ENCODE data around the gene GFOD1.

The GFOD1 gene

DNA sequence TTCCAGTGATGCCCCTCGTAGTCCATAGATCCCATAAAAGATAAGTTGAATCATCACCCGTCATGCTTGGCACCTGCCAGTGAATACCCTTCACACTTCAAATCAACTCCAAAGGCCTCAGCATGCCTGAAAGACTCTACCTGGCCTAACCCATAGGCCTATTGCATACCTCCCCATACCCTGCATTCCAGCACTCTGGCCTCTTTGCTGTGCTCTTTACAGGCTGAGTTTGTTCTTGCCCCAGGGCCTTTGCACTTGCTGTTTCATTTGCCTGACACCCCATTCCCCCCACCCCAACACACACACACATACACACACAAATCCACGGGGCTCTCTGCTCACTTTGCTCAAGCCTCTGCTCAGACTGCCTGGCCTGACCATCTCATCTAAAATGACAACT lies 3.0 kb upstream of the GFOD1 start:
- Histone ChIP-seq H2AFZ (ENCODE audit: low read length) (no peak overlapping the region), H3K9me2 (replicated peaks; ENCODE audit: low read depth, low read length) (no peaks in the 10 kb centered on the region), H3K9me3 (ENCODE audit: insufficient read depth, low read depth, low read length) (no peaks in the 10 kb centered on the region), H3K36me3 (ENCODE audit: insufficient read depth, low read length) (no peaks in the 10 kb centered on the region), H3K9ac (ENCODE audit: low read depth, low read length, poor library complexity, severe bottlenecking) (no peak overlapping the region), H4K20me1 (ENCODE audit: insufficient read depth, low read length, poor library complexity, severe bottlenecking) (no peaks in the 10 kb centered on the region), H3K79me2 (ENCODE audit: insufficient read depth, low read length) (peaks cover 12% of the 10 kb centered on the region), H3K4me2 (ENCODE audit: low read depth, low read length, poor library complexity, severe bottlenecking) (no peak overlapping the region), H3K4me3 (ENCODE audit: low read length, poor library complexity, severe bottlenecking) (no peak overlapping the region), H3K4me1 (ENCODE audit: insufficient read depth, low read length, poor library complexity, severe bottlenecking) (peaks cover 8% of the 10 kb centered on the region), H3K27me3 (ENCODE audit: insufficient read depth, low read length, poor library complexity, severe bottlenecking) (no peaks in the 10 kb centered on the region), H3F3A (ENCODE audit: low read depth) (no peaks in the 10 kb centered on the region)
- TF ChIP-seq, protein P1, sequence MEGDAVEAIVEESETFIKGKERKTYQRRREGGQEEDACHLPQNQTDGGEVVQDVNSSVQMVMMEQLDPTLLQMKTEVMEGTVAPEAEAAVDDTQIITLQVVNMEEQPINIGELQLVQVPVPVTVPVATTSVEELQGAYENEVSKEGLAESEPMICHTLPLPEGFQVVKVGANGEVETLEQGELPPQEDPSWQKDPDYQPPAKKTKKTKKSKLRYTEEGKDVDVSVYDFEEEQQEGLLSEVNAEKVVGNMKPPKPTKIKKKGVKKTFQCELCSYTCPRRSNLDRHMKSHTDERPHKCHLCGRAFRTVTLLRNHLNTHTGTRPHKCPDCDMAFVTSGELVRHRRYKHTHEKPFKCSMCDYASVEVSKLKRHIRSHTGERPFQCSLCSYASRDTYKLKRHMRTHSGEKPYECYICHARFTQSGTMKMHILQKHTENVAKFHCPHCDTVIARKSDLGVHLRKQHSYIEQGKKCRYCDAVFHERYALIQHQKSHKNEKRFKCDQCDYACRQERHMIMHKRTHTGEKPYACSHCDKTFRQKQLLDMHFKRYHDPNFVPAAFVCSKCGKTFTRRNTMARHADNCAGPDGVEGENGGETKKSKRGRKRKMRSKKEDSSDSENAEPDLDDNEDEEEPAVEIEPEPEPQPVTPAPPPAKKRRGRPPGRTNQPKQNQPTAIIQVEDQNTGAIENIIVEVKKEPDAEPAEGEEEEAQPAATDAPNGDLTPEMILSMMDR (conservative IDR thresholded peaks at IDR 0.05; ENCODE audit: low read length): no peak
- TF ChIP-seq EZH2phosphoT487 (IDR thresholded peaks at IDR 0.05; ENCODE audit: borderline replicate concordance): no peak

DNA sequence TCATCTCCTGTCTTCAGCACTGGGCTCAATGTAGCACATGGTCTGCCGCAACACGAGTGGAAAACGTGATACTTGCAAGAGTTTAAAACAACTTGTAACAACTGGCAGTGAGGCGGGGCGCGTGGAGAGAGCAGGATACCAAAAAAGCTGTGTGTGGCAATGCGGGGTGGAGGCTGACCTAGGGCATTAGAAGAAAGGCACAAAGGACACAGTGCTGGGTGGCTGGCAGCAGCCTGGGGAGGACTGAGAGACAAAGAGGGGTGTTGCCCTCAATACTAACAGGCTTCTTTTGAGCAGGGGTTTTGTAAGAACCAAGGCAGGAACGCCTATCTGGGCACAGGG lies 1.5 kb upstream of the GFOD1 start:
- H3K9ac ChIP-seq (ENCODE audit: low read depth, low read length, poor library complexity, severe bottlenecking): no peak overlapping the region
- H3K9me2 ChIP-seq (replicated peaks; ENCODE audit: low read depth, low read length): no peaks in the 10 kb centered on the region
- H3K4me2 ChIP-seq (ENCODE audit: low read depth, low read length, poor library complexity, severe bottlenecking): no peak overlapping the region
- H3K79me2 ChIP-seq (ENCODE audit: insufficient read depth, low read length): peaks cover 28% of the 10 kb centered on the region
- no peaks in the 10 kb centered on the region for H3F3A ChIP-seq (ENCODE audit: low read depth)
- no peaks in the 10 kb centered on the region for H3K27me3 ChIP-seq (ENCODE audit: insufficient read depth, low read length, poor library complexity, severe bottlenecking)
- TF ChIP-seq EZH2phosphoT487 (IDR thresholded peaks at IDR 0.05; ENCODE audit: borderline replicate concordance): no peak
- TF ChIP-seq, protein P1 (conservative IDR thresholded peaks at IDR 0.05; ENCODE audit: low read length): no peak
- no peaks in the 10 kb centered on the region for H4K20me1 ChIP-seq (ENCODE audit: insufficient read depth, low read length, poor library complexity, severe bottlenecking)
- no peak overlapping the region for H2AFZ ChIP-seq (ENCODE audit: low read length)
- peaks cover 23% of the 10 kb centered on the region for H3K4me1 ChIP-seq (ENCODE audit: insufficient read depth, low read length, poor library complexity, severe bottlenecking)
- H3K9me3 ChIP-seq (ENCODE audit: insufficient read depth, low read depth, low read length): no peaks in the 10 kb centered on the region
- H3K36me3 ChIP-seq (ENCODE audit: insufficient read depth, low read length): no peaks in the 10 kb centered on the region
- no peak overlapping the region for H3K4me3 ChIP-seq (ENCODE audit: low read length, poor library complexity, severe bottlenecking)

DNA sequence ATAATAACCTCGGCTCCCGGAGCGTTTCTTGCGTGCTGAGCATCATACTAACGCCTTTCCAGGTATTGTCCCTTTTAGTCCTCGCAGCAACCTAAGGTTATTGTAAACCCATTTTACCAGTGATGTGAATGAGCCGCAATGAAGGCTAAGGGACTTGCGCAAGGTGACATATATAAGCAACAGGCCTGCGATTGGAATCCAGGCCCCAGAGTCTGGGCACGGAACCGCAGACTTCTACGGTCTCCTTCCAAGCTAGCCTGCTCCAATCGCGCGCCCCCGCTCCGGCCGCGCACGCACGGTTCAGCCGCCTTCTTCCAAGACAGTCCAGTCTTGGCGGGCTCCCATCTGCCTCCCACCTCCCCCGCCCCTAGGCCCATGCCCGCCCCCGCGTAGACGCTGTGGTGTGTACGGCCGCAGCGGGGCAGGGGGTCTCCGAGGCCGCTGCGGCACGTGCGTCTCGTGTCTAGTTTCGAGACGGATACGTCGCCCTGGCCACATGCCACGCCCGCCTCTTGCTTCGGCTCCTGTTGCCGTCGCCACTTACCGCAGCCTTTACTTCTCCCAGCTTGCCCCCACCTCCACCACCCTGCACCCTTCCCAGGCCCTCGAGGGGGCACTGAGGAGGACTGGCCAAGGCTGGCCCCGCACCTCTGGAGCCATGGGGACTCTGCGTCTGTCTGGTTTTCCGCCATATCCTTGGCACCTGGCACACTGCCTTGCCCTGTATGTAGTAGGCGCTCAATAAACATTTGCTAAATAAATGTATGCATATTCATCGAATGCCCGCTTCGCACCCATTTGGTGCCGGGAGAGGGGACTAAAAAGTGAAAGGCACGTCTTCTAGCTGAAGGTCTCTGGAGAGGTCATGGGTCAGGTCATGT lies 855 bp upstream of the GFOD1 start:
- no peaks in the 10 kb centered on the region for H3K27me3 ChIP-seq (ENCODE audit: insufficient read depth, low read length, poor library complexity, severe bottlenecking)
- peaks cover 34% of the 10 kb centered on the region for H3K79me2 ChIP-seq (ENCODE audit: insufficient read depth, low read length)
- H3K4me3 ChIP-seq (ENCODE audit: low read length, poor library complexity, severe bottlenecking): peak overlapping the region; percentile 68
- TF ChIP-seq, protein P1 (conservative IDR thresholded peaks at IDR 0.05; ENCODE audit: low read length): no peak
- TF ChIP-seq EZH2phosphoT487 (IDR thresholded peaks at IDR 0.05; ENCODE audit: borderline replicate concordance): no peak
- H4K20me1 ChIP-seq (ENCODE audit: insufficient read depth, low read length, poor library complexity, severe bottlenecking): no peaks in the 10 kb centered on the region
- no peaks in the 10 kb centered on the region for H3K9me3 ChIP-seq (ENCODE audit: insufficient read depth, low read depth, low read length)
- peaks cover 29% of the 10 kb centered on the region for H3K4me1 ChIP-seq (ENCODE audit: insufficient read depth, low read length, poor library complexity, severe bottlenecking)
- no peaks in the 10 kb centered on the region for H3K9me2 ChIP-seq (replicated peaks; ENCODE audit: low read depth, low read length)
- peak overlapping the region; percentile 86 for H2AFZ ChIP-seq (ENCODE audit: low read length)
- no peaks in the 10 kb centered on the region for H3F3A ChIP-seq (ENCODE audit: low read depth)
- no peaks in the 10 kb centered on the region for H3K36me3 ChIP-seq (ENCODE audit: insufficient read depth, low read length)
- H3K9ac ChIP-seq (ENCODE audit: low read depth, low read length, poor library complexity, severe bottlenecking): peak overlapping the region; percentile 44
- H3K4me2 ChIP-seq (ENCODE audit: low read depth, low read length, poor library complexity, severe bottlenecking): peak overlapping the region; percentile 69
